HG03565 (cell line): ENCODE measurements around the gene UQCRC1.
"Not testable (repeated sequence)": the region's sequence is repeated elsewhere in the genome, so short reads cannot be mapped to it uniquely, and the experiment has no call there.

ENCODE experiments used
- ATAC-seq: cut with Tn5 transposase; IDR thresholded peaks from one replicate; pipeline ENCODE4 v1.9.1; 2021; ENCODE audit warnings: mild to moderate bottlenecking, moderate library complexity; ENCODE audit not compliant: unreplicated experiment

Gene UQCRC1

GRCh38 chr3:48556796-48557626, 52.4 kb downstream of the UQCRC1 start, which contains the start of gene PFKFB4:
Gene PFKFB4 (minus strand): TSS chr3:48556803. CDS start chr3:48556777, 26 bp downstream.
- ATAC-seq: peak; percentile 83

DNA sequence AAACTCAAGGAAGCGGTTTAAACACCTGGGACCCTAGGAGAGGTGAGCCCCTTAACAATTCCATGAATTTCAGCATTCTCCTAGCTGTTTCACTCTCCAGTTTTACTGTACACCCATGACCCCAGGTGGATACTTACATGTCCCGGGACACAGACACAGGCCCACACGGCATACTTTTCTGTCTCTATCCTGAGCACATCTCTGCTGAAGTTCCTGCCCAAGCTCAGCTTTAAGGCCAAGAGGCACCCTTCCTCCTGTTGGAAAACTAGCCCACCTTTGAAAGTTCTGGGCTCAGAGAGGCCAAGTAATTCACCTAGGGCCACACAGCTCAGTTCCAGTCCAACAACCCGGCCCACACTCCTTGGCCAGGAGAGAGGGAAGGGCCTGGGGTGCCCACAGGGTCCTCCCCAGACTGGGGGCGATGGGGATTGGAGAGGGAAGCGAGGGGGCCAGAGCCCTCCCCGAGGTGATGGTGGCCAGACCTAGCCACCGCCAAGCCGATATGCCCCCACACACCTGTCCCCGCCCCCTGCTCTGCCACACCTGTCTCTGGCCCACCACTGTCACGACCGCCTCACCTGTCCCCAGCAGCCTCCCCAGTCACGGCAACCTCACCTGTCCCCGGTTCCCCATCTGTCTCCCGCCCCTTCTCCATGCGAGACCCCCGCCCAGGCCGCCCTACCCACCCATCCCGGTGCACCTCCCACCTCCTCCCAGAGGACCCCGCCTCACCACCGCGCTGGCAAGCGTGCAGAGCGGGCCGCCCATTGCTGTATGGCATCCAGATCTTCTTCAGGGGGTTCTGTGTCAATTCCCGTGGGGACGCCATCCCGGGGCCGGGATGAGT, 53.3 kb downstream of the UQCRC1 start:
- ATAC-seq: no peak

- no peak for ATAC-seq
These were observed 54.1 kb downstream of the UQCRC1 start for GRCh38 chr3:48555231-48555948.

DNA sequence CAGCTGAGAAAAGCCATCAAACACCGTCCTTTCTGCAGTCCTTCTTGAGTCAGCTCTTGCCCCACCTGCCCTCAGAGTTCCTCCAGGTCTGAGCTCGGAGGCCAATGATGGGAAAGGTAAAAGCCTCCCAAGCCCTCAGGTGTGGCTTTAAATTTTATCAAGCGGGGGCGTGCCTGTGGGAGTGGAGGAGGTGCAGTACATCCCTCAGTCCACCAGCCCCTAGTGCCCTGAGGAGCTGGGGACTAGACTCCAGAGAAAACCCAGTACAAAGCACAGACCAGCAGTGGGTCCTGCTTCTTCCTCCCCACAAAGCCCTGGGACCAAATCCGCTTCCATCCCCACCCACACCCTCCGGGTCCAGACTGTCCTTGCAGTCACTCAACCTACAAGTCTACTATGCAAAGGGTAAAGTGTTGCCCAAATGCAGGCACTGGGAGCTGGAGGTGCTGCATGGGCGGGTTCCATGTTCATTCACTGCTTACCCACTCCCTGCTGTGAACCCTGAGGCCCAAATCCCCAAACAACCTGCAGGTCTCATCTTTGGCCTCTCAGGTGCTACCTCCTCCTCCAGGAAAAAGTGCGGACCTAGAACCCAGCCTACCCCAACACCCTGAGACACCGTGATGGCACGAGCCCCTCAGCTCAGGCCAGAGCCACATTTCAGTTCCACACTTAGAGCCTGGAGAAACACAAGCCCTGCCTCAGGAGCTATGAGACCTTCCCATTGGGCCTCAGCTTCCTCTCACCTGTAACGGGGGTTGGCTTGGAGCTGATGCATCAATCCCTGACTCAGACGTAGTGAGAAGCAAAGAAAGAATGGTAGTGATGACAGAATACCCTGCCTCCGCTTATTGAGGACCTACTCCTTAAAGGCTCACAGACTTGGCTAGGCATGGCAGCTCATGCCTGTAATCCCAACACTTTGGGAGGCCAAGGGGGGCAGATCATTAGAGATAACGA, 55.3 kb downstream of the UQCRC1 start:
- ATAC-seq: no peak

GRCh38 chr3:48553361-48553760, 56.1 kb downstream of the UQCRC1 start:
- no peak for ATAC-seq

- ATAC-seq: no peak
These were observed 57.1 kb downstream of the UQCRC1 start for GRCh38 chr3:48552111-48552951.

DNA sequence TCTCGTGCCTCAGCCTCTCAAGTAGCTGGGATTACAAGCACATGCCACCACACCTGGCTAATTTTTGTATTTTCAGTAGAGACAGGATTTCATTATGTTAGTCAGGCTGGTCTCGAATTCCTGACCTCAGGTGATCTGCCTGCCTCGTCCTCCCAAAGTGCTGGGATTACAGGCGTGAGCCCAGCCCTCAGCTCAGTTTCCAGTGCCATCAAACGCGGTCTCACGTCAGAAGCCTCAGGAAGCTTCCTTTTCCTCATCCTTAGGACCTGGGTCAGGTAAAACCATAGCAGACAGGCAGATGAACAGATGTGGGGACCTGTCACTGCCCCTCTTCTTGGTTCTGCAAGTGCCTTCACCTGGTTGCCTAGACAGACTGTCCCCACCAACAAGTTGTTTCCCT, 57.8 kb downstream of the UQCRC1 start:
- not testable (repeated sequence) for ATAC-seq
